ENCODE measurements around the gene NAV2.

Gene NAV2

DNA sequence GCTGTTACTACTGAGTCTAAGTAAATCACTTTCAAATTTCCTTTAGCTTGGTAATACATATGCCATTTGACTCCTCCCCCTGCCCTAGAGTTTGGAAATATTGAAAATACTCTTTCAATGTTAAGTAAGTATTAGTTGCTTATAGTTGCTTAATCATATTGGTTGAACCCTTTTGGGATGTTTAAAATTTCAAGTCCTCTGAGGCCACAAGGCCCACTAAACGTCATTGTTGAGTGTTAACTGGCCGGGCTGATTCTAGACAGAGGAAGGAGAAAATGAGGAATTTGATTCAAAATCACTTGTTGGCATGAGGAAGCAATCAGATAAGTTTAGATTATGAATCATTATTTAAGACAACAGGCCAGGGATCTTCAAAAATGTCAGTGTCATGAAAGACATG is 8.5 kb downstream of the NAV2 start:
- DNase-seq: no peak

GRCh38 chr11:19722702-19723101 is 10.1 kb downstream of the NAV2 start:
- no peak for DNase-seq

GRCh38 chr11:19723572-19724342 is 11.1 kb downstream of the NAV2 start:
- no peak for DNase-seq

DNA sequence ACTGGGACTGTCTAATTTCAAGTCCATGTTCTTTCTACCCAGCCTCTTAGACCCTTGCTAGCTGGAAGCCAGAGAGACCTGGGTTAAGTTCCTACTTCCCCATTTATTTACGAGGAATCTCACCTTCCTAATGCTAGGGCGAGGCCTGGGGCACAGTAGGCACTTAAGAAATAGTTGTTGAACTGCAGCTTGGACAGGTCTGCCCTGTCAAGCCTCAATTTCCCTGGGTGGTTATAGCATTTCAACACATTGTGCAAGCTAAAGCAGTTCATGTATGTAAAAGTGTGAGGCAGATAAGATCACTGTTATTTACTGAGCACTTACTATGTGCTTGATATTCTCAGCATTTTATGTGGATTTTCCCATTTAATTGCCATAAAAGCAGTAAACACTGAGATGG is 12.1 kb downstream of the NAV2 start:
- no peak for DNase-seq

- DNase-seq: no peak
These were observed 12.9 kb downstream of the NAV2 start for GRCh38 chr11:19725379-19726079.

- DNase-seq: no peak
These were observed 14.6 kb downstream of the NAV2 start for GRCh38 chr11:19727246-19727645.

DNA sequence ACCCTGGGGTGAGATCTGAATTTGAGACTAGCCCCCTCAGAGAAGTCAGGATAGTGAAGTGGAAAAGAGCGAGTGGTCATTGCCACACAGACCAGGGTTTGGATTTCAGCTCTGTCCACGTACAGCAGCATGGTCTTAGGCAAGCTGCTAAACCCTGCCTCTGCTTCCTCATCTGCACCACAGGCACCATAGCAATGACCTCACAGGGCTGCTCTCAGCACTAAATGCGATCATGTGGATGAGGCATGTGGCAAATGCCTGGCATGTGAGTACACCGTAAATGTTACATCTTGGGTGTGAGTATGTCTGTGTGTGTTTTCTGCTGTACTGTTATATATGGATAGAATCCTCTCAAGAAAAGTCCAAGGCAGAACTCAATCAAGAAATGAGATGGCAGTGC is 15.8 kb downstream of the NAV2 start:
- DNase-seq: no peak

- no peak for DNase-seq
These were observed 16.5 kb downstream of the NAV2 start for GRCh38 chr11:19729141-19729540.

DNA sequence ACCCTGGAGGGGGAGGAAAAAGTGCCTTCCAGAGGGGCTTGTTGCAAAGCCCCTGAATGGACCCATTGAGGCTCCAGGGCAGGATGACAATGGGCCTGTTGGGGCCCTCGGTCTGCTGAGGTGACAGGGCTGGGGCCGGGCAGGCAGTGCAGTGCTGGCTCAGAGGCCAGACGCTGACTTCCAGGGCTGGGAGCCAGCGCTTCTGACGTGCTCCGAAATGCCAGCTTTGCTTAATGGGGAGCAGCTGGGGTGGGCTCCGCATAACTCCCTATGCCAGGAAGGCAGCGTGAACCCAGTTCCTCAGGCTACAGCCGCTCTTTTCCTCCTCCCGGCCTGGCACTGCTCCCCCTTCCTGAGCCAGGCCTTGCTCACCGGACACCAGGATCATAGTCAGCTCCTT is 17.7 kb downstream of the NAV2 start:
- DNase-seq: no peak

- no peak for DNase-seq
These were observed 21.5 kb downstream of the NAV2 start for GRCh38 chr11:19734171-19734570.

GRCh38 chr11:19735157-19735908 is 22.7 kb downstream of the NAV2 start:
- DNase-seq: no peak

- DNase-seq: no peak
These were observed 23.4 kb downstream of the NAV2 start for GRCh38 chr11:19735909-19736498.

GRCh38 chr11:19736831-19737230 is 24.2 kb downstream of the NAV2 start:
- DNase-seq: no peak

GRCh38 chr11:19737575-19737974 is 24.9 kb downstream of the NAV2 start:
- no peak for DNase-seq

DNA sequence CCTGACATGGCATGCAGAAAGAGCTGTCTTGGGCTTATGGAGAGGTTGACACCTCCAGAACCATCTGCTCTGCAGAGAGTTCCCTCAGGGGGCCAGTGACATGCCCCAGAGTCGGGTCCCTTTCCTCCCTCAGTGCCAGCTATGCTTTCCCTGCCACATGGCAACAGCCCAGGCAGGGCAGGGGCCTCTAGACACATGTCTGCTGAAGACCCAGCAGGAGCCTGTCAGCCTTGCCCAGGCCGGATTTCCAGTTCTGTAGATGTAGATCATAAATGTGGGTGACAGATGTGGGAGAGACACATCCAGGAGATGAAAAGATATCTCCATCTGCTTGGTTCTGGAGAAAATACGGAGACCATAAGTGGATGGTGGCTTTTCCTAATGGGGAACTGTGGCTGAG is 25.5 kb downstream of the NAV2 start:
- DNase-seq: no peak

DNA sequence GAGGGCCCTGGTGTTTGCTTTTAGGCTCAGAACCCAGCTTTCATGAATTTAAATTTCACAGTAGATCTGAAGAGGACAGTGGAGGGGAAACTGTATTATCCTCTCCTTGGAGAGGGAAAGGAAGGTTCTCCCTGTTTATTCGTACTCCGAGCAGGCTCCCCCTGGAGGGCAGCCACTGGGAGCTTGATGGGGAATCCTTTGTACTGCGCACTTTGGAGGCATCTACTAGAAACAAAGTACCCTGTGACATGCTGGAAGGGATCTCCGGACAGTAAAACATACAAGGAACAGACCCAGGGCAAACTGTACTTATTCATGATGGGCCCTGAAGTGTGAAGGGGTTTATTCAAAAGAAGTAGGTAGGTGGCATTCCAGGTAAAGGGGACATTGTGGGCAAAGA is 27.2 kb downstream of the NAV2 start:
- DNase-seq: peak in 1 of 2 experiments; percentile 41

DNA sequence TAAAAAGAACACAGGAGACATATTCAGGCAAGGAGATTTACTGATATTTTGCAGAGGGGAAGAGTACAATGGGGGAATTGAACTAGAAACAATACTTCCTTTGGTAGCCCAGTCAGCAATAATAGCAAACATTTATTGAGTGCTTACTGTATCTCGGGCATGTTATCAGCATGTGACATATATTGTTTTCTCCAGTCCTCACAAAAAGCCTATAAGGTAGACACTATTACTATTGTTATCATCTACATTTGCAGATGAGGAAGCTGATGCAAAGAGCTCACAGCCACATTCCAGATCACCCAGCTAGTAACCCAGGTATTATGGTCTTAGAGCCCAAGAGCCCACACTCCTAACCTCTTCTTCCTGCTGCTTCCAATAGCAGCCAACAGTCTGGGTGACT is 27.9 kb downstream of the NAV2 start:
- DNase-seq: no peak

DNA sequence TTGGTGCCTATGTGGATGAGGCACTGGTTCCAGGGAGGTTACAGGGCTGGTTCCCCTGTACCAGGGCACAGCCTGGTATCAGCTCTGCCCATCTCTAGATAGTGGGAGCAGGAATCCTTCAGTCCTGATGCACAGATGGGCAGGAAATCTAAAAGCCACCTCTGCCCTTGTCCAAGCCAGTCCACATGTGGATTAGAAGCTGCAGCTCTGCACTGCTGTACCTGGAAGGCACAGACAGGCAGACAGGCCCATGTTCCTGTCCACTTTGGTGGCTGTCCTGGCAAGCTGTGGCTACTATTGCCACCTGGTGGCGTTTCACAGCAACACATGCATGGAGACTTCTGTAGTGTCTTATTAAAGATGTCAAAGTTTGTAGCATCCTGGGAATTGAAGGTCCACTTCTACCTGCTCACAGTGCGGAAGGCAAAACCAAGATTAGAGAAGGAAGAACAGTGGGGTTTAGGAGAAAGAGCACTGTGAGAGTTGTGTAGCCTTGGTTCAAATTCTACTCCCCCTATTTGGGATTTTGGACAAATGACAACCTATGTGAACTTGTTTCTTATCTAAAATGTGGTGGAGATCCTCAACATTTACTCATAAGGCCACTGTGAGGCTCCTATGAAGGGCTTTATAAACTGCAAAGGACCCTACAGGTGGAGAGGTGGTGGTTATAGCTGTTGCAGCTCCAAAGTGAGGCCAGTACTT is 30.1 kb downstream of the NAV2 start:
- DNase-seq: peak; percentile 58 to 73

DNA sequence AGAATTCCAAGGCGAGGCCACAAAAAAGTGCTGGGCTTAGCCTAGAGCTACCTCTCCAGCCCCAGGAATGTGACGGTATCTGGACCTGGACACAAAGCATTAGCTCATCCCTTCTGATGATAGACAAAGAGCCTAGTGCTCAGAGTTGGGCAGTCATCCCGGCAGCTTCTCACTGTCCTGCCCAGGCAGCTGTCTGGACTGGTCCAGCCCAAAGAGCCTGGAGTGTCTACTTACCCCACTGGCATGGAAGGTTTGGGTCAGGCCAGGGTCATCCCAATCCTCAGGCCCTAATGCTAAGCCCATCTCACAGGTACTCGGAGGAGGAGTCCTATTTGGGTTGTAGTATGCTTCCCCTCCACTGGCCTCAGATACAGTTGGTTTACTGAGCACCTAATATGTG is 31.0 kb downstream of the NAV2 start:
- DNase-seq: no peak

DNA sequence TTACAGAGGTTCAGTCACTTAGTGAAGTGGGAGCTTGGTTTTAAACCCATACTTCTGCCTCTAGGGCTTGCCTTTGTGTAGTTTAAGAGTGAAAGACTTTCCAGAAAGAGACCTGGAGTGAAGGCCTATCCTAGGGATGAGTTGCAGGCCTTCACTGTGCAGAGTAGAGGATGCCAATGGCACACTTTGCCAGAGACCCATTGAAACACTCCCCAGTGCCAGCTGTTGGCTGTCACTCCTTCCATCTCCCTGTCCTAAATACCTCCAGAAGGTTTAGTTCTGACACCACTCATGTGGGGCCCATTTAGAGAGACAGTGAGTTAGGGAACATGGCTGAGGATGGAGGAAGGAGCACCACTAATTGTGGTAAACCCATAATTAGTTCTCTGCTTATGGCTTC is 31.5 kb downstream of the NAV2 start:
- no peak for DNase-seq

GRCh38 chr11:19746086-19746485 is 33.4 kb downstream of the NAV2 start:
- no peak for DNase-seq

DNA sequence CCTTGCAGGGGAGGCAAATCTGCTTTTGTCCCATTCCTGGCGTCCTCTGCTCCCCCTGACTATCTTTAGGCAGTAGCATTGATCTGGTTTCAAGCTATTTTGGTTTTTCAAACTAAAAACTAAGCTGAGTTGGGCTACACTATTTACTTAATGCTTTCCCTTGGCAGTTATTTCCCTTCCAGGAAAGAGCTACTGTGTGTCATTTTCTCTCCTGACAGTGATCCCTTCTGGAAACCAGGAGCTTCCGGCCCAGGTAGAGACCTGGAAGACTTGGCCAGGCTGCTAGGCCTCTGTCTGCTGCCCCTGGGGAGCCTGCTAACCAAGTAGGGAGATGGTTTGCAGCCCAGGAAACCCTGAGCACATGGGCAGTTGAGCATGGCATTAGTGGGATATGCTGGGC is 35.0 kb downstream of the NAV2 start:
- no peak for DNase-seq

GRCh38 chr11:19751055-19751454 is 38.4 kb downstream of the NAV2 start:
- no peak for DNase-seq

Data from NCI-H187 (cell line).